BJ (cell line): ENCODE measurements around the gene NFAM1. TPM values are rescaled to one million over a fixed set of nuclear protein-coding genes. Genes with fewer than 3 reads are reported as not detected.

Experiments used
- CTCF ChIA-PET: fragments of 350-600 bp; formaldehyde crosslinking; extraction: SDS; loops from one replicate; lab custom pipeline; 2021; ENCODE audit warnings: antibody characterized with exemption, inconsistent platforms; lab: Yijun Ruan, JAX
- POLR2A ChIA-PET: fragments of 300-600 bp; sonication (Branson Sonifier 250); formaldehyde crosslinking; extraction: SDS; loops from one replicate; lab custom pipeline; 2021; ENCODE audit warnings: antibody characterized with exemption; lab: Charles Lee
- DNase-seq: peaks from one replicate; pipeline ENCODE4 v3.0.0-alpha.2; 2011; ENCODE audit warnings: low read depth
- H3K27me3 ChIP-seq: 2 replicates; pipeline ENCODE4 v1.6.0; 2011; ENCODE audit warnings: low read length; ENCODE audit not compliant: control insufficient read depth, insufficient read depth
- H3K36me3 ChIP-seq: 2 replicates; pipeline ENCODE4 v1.5.1; 2011; ENCODE audit warnings: low read length; ENCODE audit not compliant: control insufficient read depth, insufficient read depth
- H3K4me3 ChIP-seq: 2 replicates; pipeline ENCODE4 v1.5.1; 2011; ENCODE audit warnings: low read depth, mild to moderate bottlenecking, control low read depth, low read length
- CTCF ChIP-seq: IDR thresholded peaks from 2 replicates; pipeline ENCODE4 v1.5.1; 2011; ENCODE audit warnings: low read depth, mild to moderate bottlenecking, control low read depth, inconsistent platforms, low read length, moderate library complexity; ENCODE audit not compliant: insufficient read depth
- polyA plus RNA-seq: library from polyadenylated mRNA; depleted of rRNA; stranded (reverse); fragments of >200 nt; gene quantifications from 2 replicates; pipeline ENCODE4 v1.2.3, GENCODE V29; 2011

The NFAM1 gene
- polyA plus RNA-seq, 1 experiment = 0.01 TPM

DNA sequence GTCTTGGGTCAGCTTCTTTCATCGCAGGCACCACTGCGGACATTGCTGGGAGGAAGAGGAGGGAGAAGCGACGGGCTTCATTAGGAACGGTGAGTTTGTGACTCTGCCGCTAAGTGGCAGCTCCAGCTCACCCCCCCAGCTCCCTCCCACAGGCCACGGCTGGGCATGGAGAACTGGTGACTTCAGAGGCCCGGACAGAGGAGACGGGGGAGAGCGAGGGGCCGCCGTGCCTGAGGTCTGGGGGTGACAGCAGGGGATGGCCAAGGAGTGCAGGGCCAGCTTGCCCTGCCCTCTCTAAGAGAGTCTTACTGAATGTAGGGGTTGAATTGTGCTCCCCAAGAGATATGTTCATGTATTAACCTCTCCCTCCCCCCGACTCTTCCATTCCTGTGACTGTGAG, 13.9 kb upstream of the NFAM1 start:
- POLR2A ChIA-PET = no interaction called here
- H3K4me3 ChIP-seq = no peak overlapping the region
- CTCF ChIA-PET = interaction anchor here (1.6 to 2.0 kb wide), 2 partner anchors 11 to 489 kb away, joined by 4 to 10 read pairs; no protein-coding TSS in a partner anchor
- H3K27me3 ChIP-seq = no peaks in the 10 kb centered on the region; the same call in 1 of the 2 replicates
- H3K36me3 ChIP-seq = no peaks in the 10 kb centered on the region
- TF ChIP-seq CTCF = no peak
- DNase-seq = no peak

GRCh38 chr22:42444077-42444904, 12.1 kb upstream of the NFAM1 start:
- H3K4me3 ChIP-seq = peak overlapping the region; percentile 10
- ChIA-PET CTCF (interaction anchor here (0.6 to 2.9 kb wide), 32 partner anchors 12 to 492 kb away, joined by 3 to 46 read pairs (median 4); partner anchors contain the start of genes NDUFA6, NFAM1, SEPTIN3 and SMDT1), POLR2A (no interaction called here)
- no peaks in the 10 kb centered on the region; the same call in 1 of the 2 replicates for H3K27me3 ChIP-seq
- DNase-seq = peak; percentile 59
- no peaks in the 10 kb centered on the region for H3K36me3 ChIP-seq
- TF ChIP-seq CTCF = peak; percentile 82

GRCh38 chr22:42443240-42444076, 11.3 kb upstream of the NFAM1 start:
- DNase-seq = no peak
- ChIA-PET POLR2A (no interaction called here), CTCF (interaction anchor here (0.6 to 2.9 kb wide), 31 partner anchors 9 to 491 kb away, joined by 3 to 46 read pairs (median 4); partner anchors contain the start of genes NDUFA6, NFAM1, SEPTIN3 and SMDT1)
- TF ChIP-seq CTCF = no peak
- H3K4me3 ChIP-seq = no peak overlapping the region
- no peaks in the 10 kb centered on the region; the same call in 1 of the 2 replicates for H3K27me3 ChIP-seq
- H3K36me3 ChIP-seq = no peaks in the 10 kb centered on the region

DNA sequence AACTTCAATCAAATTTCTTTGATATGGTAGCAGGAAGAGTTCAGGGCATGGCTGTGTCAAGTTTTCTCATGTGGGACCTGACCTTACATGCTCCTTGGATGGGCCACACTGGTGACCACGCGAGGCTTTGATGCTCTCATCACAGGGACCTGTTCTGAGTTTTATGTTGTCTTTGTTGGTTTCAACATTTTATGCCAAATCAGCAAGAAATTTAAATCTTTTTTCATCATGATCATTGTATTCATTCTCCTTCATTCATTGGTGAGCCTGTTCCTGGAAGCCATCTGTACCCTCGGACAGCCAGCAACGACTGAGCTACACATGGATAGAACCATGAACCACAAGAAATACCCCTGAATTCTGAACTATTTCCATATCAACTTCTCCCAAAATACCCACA, 10.5 kb upstream of the NFAM1 start:
- DNase-seq = no peak
- ChIA-PET CTCF (interaction anchor here (0.6 to 2.9 kb wide), 7 partner anchors 10 to 352 kb away, joined by 3 to 13 read pairs (median 6); partner anchors contain the start of gene NDUFA6), POLR2A (no interaction called here)
- TF ChIP-seq CTCF = no peak
- H3K27me3 ChIP-seq = no peaks in the 10 kb centered on the region; the same call in 1 of the 2 replicates
- H3K36me3 ChIP-seq = no peaks in the 10 kb centered on the region
- H3K4me3 ChIP-seq = no peak overlapping the region

DNA sequence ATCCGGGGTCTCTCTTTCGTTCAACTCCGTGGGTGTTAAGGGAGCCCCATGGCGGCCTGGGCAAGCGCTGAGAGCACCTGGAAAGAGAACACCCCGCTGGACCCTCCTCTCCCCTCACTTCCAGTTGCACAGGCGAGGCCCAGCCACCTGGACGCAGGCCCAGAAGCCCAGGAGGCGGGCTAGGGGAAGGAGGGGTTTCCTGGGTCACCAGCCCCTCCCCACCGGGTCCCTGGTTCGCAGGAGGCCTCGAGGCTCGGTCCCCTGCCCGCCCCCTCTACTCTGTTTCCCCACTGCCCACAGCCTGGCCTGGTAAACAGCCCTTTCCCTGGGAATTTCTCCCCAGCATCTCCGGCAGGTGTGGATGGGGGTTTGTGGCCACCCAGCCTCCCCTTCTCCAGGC, 8.5 kb upstream of the NFAM1 start:
- ChIA-PET CTCF (no interaction called here), POLR2A (no interaction called here)
- H3K27me3 ChIP-seq = no peaks in the 10 kb centered on the region
- no peak for DNase-seq
- H3K36me3 ChIP-seq = no peaks in the 10 kb centered on the region
- no peak for TF ChIP-seq CTCF
- H3K4me3 ChIP-seq = no peak overlapping the region
